ENCODE results near the gene SPINK5. TPM values are rescaled to one million over a fixed set of nuclear protein-coding genes. Genes with fewer than 3 reads are reported as not detected.

The SPINK5 gene
- total RNA-seq, 4 donors from 2014 or later = 0.39 to 1.3 (median 0.97) TPM

DNA sequence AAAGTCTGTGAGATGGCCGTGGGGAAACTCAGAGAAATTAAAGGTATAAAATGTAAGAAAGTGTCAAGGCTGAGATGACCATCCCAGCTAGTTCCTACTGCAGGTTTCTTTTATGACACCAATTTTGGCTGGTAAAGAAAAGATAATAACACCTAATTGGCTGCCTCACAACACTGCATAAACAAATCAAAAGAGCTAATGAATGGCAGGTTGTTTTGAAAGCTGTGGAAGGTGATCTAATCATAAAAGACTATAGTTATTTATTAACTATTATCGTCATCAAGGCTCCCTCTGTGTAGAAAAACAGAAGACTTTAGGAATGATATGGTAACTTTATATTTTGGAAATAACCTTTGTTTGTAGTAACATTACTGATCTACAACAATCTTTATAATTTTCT lies 3.5 kb upstream of the SPINK5 start:
- Histone ChIP-seq H3K27me3 (no peaks in the 10 kb centered on the region), H3K4me1 (no peaks in the 10 kb centered on the region), H3K4me3 (no peak overlapping the region), H3K27ac (no peak overlapping the region), H3K36me3 (no peaks in the 10 kb centered on the region), H3K9me3 (peaks cover 0 to 13% (median under 1%) of the 10 kb centered on the region in 4 donors)
- DNase-seq (ENCODE audit: low spot score in 2 of 2) = no peak
- WGBS, 2 donors = 51 to 52% methylated on average over 2 of the region's 2 CpGs
- TF ChIP-seq POLR2A (IDR thresholded peaks at IDR 0.05) (no peak), EP300 (IDR thresholded peaks at IDR 0.05) (no peak)
- TF ChIP-seq, protein P1, sequence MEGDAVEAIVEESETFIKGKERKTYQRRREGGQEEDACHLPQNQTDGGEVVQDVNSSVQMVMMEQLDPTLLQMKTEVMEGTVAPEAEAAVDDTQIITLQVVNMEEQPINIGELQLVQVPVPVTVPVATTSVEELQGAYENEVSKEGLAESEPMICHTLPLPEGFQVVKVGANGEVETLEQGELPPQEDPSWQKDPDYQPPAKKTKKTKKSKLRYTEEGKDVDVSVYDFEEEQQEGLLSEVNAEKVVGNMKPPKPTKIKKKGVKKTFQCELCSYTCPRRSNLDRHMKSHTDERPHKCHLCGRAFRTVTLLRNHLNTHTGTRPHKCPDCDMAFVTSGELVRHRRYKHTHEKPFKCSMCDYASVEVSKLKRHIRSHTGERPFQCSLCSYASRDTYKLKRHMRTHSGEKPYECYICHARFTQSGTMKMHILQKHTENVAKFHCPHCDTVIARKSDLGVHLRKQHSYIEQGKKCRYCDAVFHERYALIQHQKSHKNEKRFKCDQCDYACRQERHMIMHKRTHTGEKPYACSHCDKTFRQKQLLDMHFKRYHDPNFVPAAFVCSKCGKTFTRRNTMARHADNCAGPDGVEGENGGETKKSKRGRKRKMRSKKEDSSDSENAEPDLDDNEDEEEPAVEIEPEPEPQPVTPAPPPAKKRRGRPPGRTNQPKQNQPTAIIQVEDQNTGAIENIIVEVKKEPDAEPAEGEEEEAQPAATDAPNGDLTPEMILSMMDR (IDR thresholded peaks at IDR 0.05) = no peak

DNA sequence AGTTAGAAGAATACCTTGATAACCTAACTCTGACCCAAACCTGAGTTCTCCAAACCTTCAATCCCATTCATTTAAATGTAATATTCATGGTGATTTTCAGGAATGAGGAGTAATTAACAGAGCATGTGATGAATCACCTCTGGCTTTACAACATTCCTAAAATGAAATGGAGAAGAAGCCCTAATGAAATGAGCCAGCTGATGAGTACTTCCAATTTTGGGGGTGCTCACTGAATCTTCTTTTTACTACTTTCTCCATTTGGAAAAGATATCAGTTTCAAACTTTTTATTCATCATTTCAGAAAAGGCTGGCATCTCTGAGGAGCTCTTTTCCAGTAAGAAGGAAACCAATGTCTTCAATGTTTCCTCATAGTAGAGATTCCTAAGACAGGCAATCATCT lies 2.9 kb upstream of the SPINK5 start:
- peaks cover 0 to 7% (median 0%) of the 10 kb centered on the region in 4 donors for H3K9me3 ChIP-seq
- no peaks in the 10 kb centered on the region for H3K27me3 ChIP-seq
- no peaks in the 10 kb centered on the region for H3K4me1 ChIP-seq
- no peak for DNase-seq (ENCODE audit: low spot score in 2 of 2)
- TF ChIP-seq EP300 (IDR thresholded peaks at IDR 0.05) = no peak
- TF ChIP-seq POLR2A (IDR thresholded peaks at IDR 0.05) = no peak
- TF ChIP-seq, protein P1 (IDR thresholded peaks at IDR 0.05) = no peak
- H3K27ac ChIP-seq = no peak overlapping the region
- no peaks in the 10 kb centered on the region for H3K36me3 ChIP-seq
- H3K4me3 ChIP-seq = no peak overlapping the region

DNA sequence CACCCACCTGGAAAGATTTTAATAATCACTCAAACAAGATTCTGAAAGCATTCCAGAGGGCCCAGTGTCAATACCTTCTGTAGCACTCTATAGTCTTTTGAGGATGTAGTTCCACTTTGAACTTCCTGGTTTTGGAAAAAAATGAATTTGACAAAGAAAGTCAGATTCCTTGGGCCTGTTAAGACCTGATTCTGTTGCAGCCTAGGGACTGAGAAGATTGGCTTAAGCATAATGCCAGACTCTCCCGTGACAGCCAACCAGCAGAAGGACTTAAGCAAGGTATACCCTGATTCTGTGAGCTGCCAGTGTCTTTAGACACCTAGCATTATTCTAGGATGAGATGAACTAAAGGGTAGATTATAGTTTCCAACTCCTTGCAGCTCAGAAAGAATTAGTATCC lies 6.8 kb downstream of the SPINK5 start:
- 74 to 78% methylated on average over 1 of the region's 1 CpG for WGBS, 2 donors
- Histone ChIP-seq H3K36me3 (no peaks in the 10 kb centered on the region), H3K4me1 (no peaks in the 10 kb centered on the region), H3K9me3 (peaks cover 0 to 1% (median 0%) of the 10 kb centered on the region in 4 donors), H3K27me3 (no peaks in the 10 kb centered on the region), H3K27ac (no peak overlapping the region), H3K4me3 (no peak overlapping the region)
- no peak for DNase-seq (ENCODE audit: low spot score in 2 of 2)
- TF ChIP-seq EP300 (IDR thresholded peaks at IDR 0.05) = no peak
- TF ChIP-seq, protein P1 (IDR thresholded peaks at IDR 0.05) = no peak

DNA sequence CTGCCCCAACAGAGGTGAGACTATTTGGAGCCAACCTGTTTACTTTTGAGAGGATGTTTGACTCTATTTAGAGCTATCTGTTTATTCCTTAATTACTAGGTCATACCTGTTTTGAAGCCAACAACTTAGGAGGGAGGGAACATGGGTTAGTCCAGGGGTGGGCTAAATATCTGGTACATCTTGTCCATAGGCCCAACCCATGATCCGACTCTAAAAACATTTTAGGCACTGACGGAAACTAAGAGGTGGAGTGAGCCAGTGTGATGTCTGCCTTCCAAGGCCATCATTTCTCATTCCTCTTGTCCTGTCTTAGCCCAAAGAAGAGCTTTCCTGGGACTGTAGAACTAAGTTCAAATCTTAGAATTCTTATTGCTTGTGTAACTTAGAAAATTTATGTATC lies 8.4 kb downstream of the SPINK5 start:
- Histone ChIP-seq H3K4me3 (no peak overlapping the region), H3K36me3 (no peaks in the 10 kb centered on the region), H3K4me1 (no peaks in the 10 kb centered on the region), H3K9me3 (peaks cover 0 to 11% (median 0%) of the 10 kb centered on the region in 4 donors), H3K27ac (no peak overlapping the region), H3K27me3 (no peaks in the 10 kb centered on the region)
- TF ChIP-seq POLR2A (IDR thresholded peaks at IDR 0.05) (no peak), EP300 (IDR thresholded peaks at IDR 0.05) (no peak)
- TF ChIP-seq, protein P1 (IDR thresholded peaks at IDR 0.05) = no peak
- 89 to 94% methylated on average over 2 of the region's 2 CpGs for WGBS, 2 donors
- DNase-seq (ENCODE audit: low spot score in 2 of 2) = no peak

DNA sequence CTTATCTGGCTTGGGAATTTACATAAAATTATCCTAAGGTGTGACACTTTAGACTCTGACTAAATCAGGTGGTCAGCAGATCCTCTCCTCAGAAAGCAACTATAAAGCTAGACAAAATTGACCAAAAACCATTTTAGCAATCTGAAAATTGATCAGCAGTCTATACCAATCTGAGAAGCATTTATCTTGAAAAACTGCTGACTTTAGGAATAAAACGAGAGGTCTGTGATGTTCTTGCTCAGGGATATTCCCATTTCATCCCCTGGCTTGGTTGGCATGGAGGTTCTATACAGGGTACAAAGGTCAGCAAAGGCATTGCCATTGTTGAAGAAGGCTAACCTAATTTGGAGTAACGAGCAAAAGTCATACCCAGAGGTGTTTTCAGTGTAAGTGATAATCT lies 11.7 kb downstream of the SPINK5 start:
- 66 to 81% methylated on average over 2 of the region's 2 CpGs for WGBS, 2 donors
- no peaks in the 10 kb centered on the region for H3K27me3 ChIP-seq
- H3K4me1 ChIP-seq = no peaks in the 10 kb centered on the region
- TF ChIP-seq EP300 (IDR thresholded peaks at IDR 0.05) (no peak), POLR2A (IDR thresholded peaks at IDR 0.05) (no peak)
- TF ChIP-seq, protein P1 (IDR thresholded peaks at IDR 0.05) = no peak
- no peaks in the 10 kb centered on the region for H3K36me3 ChIP-seq
- no peak overlapping the region for H3K27ac ChIP-seq
- no peak for DNase-seq (ENCODE audit: low spot score in 2 of 2)
- H3K4me3 ChIP-seq = no peak overlapping the region
- peaks cover 0 to 14% (median 0%) of the 10 kb centered on the region in 4 donors for H3K9me3 ChIP-seq

Data from tibial nerve (tissue), 4 donors.